ENCODE results near the gene HACL1. TPM values are rescaled to one million over a fixed set of nuclear protein-coding genes. Genes with fewer than 3 reads are reported as not detected.

Gene HACL1
- total RNA-seq = 10 to 100 TPM; 29.9 to 30.0 TPM

DNA sequence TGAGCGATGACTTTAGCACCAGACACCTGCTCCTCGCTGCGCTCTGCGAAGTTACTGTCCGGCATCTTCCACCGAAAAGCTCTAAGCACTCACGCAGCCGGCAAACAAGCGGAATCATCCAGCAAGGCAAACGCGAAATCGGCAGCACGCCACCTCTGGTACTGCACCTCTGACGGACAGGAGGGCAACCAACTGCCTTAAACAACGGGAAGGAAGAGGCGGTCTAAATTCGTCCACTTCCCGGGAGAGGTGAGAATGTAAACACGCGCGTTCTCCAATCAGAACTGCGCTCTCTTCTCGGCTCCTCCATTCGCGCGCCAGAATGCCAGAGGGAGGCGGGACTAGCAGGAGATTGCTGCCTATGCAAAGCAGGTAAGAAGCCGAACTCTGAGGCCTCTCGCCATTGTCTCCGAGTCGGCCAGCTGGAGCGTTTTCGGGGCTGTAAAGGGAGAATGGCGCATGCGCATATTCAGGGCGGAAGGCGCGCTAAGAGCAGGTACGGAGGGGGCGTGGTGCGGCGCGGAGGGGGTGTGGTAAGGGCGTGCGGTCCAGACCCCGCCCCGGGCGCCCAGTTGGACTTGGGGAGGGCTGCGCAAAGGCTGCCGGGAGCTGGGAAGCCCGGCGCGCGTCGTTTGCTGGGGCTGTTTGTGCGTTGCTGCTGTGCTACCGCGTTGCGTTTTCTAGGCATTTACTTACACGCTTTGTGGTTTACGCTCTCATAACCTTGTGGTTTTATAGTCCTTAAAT lies at the start of gene HACL1, which contains the start of gene BTD:
HACL1 (minus strand) TSS at position 171 of the 747 bp plus-strand sequence; CDS start at position 65, 106 bp downstream.
BTD (plus strand) TSS at position 347 of the 747 bp plus-strand sequence. CDS start 33,695 bp downstream, outside the sequence.
- DNase-seq = peak; percentile 98
- H3K9me3 Mint-ChIP-seq = peaks cover 3% of the 10 kb centered on the region
- H3K4me1 Mint-ChIP-seq (ENCODE audit: low read depth) = peaks cover 43% of the 10 kb centered on the region
- H3K27ac Mint-ChIP-seq = peak within 1 kb of the TSS; percentile 94
- H3K27me3 Mint-ChIP-seq = no peaks in the 10 kb centered on the region
- POLR2A ChIA-PET = interaction anchor here (0.7 to 1.6 kb wide), 4 partner anchors 25 to 395 kb away, joined by 3 to 4 read pairs (median 3); partner anchors contain the start of gene CAPN7
- intact Hi-C loops (cut with micrococcal nuclease) = loop anchor here (1.0 to 2.0 kb wide), 7 partner anchors 29 to 664 kb away; partner anchors contain the start of genes CAPN7 and OXNAD1
- H3K4me3 Mint-ChIP-seq = peak within 1 kb of the TSS; percentile 99
- CTCF ChIA-PET = interaction anchor here (0.9 to 1.1 kb wide), 3 partner anchors 25 to 209 kb away, joined by 3 read pairs; no protein-coding TSS in a partner anchor
- peaks cover 18% of the 10 kb centered on the region for H3K36me3 Mint-ChIP-seq

DNA sequence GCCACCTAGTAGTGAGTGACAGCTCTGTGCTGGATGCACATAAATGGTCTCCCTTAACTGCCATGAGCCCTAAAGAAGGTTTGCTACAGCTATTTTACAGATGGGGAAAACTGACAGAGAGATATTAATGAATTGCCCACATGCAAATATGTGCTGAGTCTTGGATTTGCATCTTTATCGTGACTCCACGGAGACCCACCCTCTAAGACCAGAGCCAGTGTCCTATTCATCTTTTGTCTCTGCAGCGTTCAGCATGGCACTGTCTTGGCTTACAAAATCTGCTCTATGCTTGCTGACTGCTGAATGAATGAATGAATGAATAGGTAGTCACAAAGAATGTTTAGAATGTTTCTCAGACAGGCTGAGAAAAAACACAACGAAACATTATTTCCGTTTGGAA lies 48.5 kb upstream of the HACL1 start:
- Mint-ChIP-seq H3K27ac (no peak overlapping the region), H3K27me3 (peaks cover 3% of the 10 kb centered on the region), H3K36me3 (peaks cover 2% of the 10 kb centered on the region), H3K4me3 (no peak overlapping the region), H3K4me1 (ENCODE audit: low read depth) (peaks cover 37% of the 10 kb centered on the region), H3K9me3 (peaks cover 1% of the 10 kb centered on the region)
- no peak for DNase-seq
- intact Hi-C loops (cut with micrococcal nuclease) = loop anchor here (2.0 kb wide), 1 partner anchor 17 kb away; no protein-coding TSS in a partner anchor
- POLR2A ChIA-PET = no interaction called here
- CTCF ChIA-PET = interaction anchor here (0.6 kb wide), 1 partner anchor 156 kb away, joined by 6 read pairs; no protein-coding TSS in a partner anchor

DNA sequence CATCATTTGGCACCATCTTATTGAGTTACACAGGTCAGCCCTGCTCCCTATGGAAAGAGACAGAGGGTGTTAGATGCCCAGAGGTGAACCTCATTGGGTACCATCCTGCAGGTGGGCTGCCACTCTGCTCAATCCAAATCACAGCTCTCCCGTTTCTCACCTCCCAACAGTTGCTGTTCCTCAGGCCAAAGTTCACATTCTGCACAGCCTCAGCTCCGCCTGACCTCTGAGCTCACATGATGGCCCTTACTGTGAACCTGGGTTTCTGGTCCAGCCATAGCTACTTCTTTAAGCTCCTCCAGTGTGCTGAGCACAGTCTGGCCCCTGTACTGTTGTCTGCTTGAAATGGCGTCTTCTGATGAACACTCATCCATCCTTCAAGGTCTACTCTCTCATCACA lies 48.0 kb upstream of the HACL1 start:
- ChIA-PET CTCF (interaction anchor here (0.6 kb wide), 1 partner anchor 157 kb away, joined by 6 read pairs; no protein-coding TSS in a partner anchor), POLR2A (no interaction called here)
- no peaks in the 10 kb centered on the region for H3K9me3 Mint-ChIP-seq
- H3K4me3 Mint-ChIP-seq = no peak overlapping the region
- DNase-seq = no peak
- no peak overlapping the region for H3K27ac Mint-ChIP-seq
- H3K36me3 Mint-ChIP-seq = peaks cover 2% of the 10 kb centered on the region
- intact Hi-C loops (cut with micrococcal nuclease) = loop anchor here (2.0 kb wide), 1 partner anchor 17 kb away; no protein-coding TSS in a partner anchor
- peaks cover 37% of the 10 kb centered on the region for H3K4me1 Mint-ChIP-seq (ENCODE audit: low read depth)
- peaks cover 3% of the 10 kb centered on the region for H3K27me3 Mint-ChIP-seq

DNA sequence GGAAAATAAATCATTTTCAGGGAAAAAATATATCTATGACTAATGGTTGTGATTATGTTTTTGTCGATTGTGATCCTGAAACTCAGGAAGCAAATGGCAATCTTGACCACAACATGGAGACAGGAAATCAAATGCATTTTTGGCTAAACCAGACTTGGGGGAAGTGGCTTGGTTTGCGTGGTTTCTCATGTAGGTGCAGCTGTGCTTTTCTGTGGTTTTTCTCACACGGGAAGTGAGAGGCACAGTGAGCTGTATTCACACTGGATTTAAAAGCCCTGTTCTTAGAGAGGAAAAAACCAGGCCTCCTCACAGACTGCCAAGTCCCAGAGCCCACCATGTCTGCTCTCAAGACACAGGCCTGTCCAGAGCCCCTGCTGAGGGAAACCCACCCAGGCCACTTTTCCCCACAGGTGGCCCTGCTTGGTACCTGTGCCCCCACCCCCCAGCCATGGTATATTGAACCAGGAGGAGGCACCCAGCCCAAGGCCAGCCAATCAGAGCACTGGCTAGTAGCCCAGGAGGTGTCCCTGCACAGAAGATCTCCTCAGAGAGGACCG lies 46.3 kb upstream of the HACL1 start:
- DNase-seq = peak; percentile 82
- H3K4me1 Mint-ChIP-seq (ENCODE audit: low read depth) = peaks cover 37% of the 10 kb centered on the region
- no peaks in the 10 kb centered on the region for H3K9me3 Mint-ChIP-seq
- H3K36me3 Mint-ChIP-seq = peaks cover 4% of the 10 kb centered on the region
- H3K27ac Mint-ChIP-seq = peak overlapping the region; percentile 69
- ChIA-PET POLR2A (interaction anchor here (1.4 kb wide), 1 partner anchor 12 kb away, joined by 5 read pairs; no protein-coding TSS in a partner anchor), CTCF (interaction anchor here (0.8 kb wide), 1 partner anchor 17 kb away, joined by 4 read pairs; no protein-coding TSS in a partner anchor)
- intact Hi-C loops (cut with micrococcal nuclease) = loop anchor here (1.0 to 2.0 kb wide), 5 partner anchors 11 to 99 kb away; partner anchors contain the start of genes BTD and HACL1
- H3K4me3 Mint-ChIP-seq = peak overlapping the region; percentile 17
- H3K27me3 Mint-ChIP-seq = peaks cover 3% of the 10 kb centered on the region

DNA sequence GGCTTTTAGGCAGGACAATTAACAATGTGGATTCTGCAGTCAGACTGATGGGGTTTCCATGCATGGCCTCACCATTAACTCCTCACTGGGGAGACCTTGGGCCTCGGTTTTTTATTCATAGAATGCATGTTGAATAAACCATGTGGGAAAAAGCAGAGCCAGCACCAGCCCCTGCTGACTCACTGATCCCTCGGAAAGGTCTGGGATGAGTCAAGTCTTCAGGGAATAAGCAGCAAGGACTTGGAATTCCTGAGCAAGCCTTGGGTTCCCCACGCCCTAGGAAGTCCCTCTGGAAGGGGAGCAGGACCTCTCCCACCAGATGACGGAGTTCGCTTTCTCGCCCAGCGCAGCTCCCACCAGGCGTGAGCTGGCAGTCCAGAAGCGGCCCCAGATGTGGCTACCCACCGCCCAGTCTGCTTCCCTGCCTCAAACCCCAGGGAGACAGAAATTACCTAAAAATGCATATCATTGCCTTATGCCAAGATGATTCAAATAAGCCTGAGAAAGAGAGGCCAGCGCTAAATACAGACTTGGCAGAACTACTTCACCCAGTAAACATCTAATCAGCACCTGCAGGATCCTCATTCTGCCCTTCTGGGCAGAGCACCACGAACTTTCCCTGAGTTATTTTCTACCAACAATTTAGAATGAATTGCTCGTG lies 45.6 kb upstream of the HACL1 start:
- intact Hi-C loops (cut with micrococcal nuclease) = loop anchor here (1.0 to 2.0 kb wide), 4 partner anchors 11 to 99 kb away; partner anchors contain the start of genes BTD and HACL1
- POLR2A ChIA-PET = interaction anchor here (1.4 kb wide), 1 partner anchor 11 kb away, joined by 5 read pairs; no protein-coding TSS in a partner anchor
- DNase-seq = no peak

DNA sequence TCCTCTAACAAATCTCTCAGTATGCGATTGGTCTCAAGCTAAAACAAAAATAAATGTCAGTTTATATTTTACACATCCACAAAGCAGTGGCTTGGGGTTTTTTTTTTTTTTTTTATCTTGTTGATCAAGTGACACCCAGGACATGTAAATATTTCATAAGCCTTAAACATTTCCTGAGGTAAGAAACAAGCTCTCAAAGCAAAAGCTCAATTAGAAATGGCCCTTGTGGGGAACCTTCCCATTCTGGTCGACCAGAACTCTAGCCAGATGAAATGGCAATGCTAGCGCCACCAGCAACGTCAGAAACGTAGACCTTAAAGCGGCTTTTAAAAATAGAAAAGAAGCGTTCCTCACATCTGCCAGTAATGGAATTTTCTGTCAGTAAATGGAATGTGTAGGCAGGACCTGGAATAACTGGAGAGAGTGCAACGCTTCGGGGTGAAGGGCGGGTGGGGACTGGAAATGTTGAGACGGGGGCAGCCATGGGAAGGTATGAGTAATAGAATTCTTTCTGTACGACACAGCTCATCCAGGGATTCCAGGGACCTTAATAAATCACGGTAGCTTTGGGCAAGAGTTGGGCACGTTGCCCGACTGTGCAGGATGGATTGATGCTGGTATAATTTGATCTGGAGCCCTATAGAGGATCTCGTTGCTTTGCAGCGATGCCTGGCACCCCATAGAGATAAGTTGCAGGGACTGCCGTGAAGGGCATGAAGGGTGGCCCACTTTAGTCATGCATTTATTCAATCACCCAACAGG lies 44.6 kb upstream of the HACL1 start:
- no peaks in the 10 kb centered on the region for H3K9me3 Mint-ChIP-seq
- ChIA-PET POLR2A (no interaction called here), CTCF (no interaction called here)
- no peaks in the 10 kb centered on the region for H3K27me3 Mint-ChIP-seq
- no peak for DNase-seq
- H3K27ac Mint-ChIP-seq = no peak overlapping the region
- peaks cover 4% of the 10 kb centered on the region for H3K36me3 Mint-ChIP-seq
- H3K4me3 Mint-ChIP-seq = no peak overlapping the region
- peaks cover 37% of the 10 kb centered on the region for H3K4me1 Mint-ChIP-seq (ENCODE audit: low read depth)
- intact Hi-C loops (cut with micrococcal nuclease) = loop anchor here (2.0 kb wide), 1 partner anchor 15 kb away; no protein-coding TSS in a partner anchor

More for the DNA sequence above, 45.6 kb upstream of the HACL1 start:
- H3K36me3 Mint-ChIP-seq = peaks cover 4% of the 10 kb centered on the region
- CTCF ChIA-PET = interaction anchor here (0.8 kb wide), 1 partner anchor 16 kb away, joined by 4 read pairs; no protein-coding TSS in a partner anchor
- H3K4me3 Mint-ChIP-seq = no peak overlapping the region
- peaks cover 3% of the 10 kb centered on the region for H3K27me3 Mint-ChIP-seq
- H3K9me3 Mint-ChIP-seq = no peaks in the 10 kb centered on the region
- peaks cover 37% of the 10 kb centered on the region for H3K4me1 Mint-ChIP-seq (ENCODE audit: low read depth)
- H3K27ac Mint-ChIP-seq = peak overlapping the region; percentile 69

DNA sequence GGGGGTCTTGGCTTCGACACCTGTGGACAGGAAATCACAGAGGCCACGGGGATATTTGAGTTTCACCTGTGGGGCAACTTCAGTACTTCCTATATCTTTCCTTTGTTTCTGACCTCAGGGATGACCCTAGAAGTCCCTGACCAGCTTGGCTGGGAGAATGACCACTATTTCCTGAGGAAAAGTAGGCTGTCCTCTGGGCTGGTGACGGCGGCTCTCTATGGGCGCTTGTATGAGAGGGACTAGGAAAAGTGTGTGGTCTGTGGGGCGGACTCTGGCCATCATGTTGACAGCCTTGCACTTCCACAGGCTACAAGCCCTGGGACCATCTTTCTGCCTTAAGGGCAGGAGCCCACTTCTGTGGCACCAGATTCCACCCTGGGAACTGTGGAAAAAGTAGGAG lies 43.9 kb upstream of the HACL1 start:
- DNase-seq = no peak
- ChIA-PET CTCF (no interaction called here), POLR2A (no interaction called here)
- intact Hi-C loops (cut with micrococcal nuclease) = no loop called here
- H3K4me1 Mint-ChIP-seq (ENCODE audit: low read depth) = peaks cover 37% of the 10 kb centered on the region
- no peaks in the 10 kb centered on the region for H3K27me3 Mint-ChIP-seq
- peaks cover 4% of the 10 kb centered on the region for H3K36me3 Mint-ChIP-seq
- H3K27ac Mint-ChIP-seq = no peak overlapping the region
- no peak overlapping the region for H3K4me3 Mint-ChIP-seq
- H3K9me3 Mint-ChIP-seq = no peaks in the 10 kb centered on the region

DNA sequence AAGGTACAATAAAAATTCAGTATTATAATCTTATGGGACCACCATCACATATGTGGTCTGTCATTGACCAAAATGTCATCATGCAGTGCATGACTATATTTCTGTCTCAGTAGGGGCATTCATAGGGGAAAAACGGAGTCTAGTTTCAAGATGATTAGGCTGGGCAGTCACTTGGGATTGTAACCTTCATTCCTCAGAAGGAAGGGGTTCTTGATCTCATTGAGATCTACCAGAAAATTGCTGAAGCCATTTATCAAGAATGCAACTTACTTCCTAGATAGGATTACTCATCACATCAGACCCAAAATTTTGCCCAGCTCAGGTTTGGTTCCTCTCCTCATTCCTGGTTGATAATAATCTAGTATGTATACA lies 37.5 kb upstream of the HACL1 start:
- intact Hi-C loops (cut with micrococcal nuclease) = no loop called here
- ChIA-PET POLR2A (no interaction called here), CTCF (no interaction called here)
- Mint-ChIP-seq H3K27ac (no peak overlapping the region), H3K4me3 (no peak overlapping the region), H3K27me3 (no peaks in the 10 kb centered on the region), H3K9me3 (no peaks in the 10 kb centered on the region), H3K4me1 (ENCODE audit: low read depth) (peaks cover 43% of the 10 kb centered on the region), H3K36me3 (peaks cover 2% of the 10 kb centered on the region)
- no peak for DNase-seq

DNA sequence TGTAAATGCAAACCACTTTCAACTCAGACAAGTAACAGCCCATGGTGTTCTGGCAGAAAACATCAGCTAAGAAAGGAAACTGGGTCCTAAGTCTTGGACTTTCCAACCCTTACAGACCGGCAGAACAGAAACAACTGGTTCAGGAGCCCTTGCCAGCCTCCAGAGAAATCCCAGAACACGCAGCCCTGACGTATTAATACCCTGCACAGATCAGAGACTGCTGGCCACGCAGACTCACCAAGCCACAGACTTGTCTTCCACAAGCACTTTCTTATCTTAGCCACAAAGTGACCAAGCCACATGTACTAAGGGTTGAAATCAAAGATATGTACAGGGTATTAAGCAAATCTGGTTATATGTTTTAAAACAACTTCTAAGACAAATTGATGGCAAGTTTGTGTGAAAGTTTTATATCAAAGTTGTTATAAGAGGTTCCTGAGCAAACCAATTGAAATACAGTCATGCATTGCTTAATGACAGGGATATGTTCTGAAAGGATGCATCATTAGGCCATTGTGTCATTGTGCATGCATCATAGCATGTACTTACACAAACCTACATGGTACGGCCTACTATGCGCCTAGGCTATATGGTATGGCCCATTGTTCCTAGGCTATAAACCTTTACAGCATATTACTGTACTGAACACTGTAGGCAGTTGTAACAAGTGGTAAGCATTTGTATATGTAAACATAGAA lies 37.0 kb upstream of the HACL1 start:
- no peak for DNase-seq
- Mint-ChIP-seq H3K27ac (peak overlapping the region; percentile 30), H3K4me1 (ENCODE audit: low read depth) (peaks cover 47% of the 10 kb centered on the region), H3K27me3 (no peaks in the 10 kb centered on the region), H3K4me3 (no peak overlapping the region), H3K36me3 (peaks cover 2% of the 10 kb centered on the region), H3K9me3 (no peaks in the 10 kb centered on the region)
- ChIA-PET POLR2A (interaction anchor here (2.1 kb wide), 1 partner anchor 158 kb away, joined by 4 read pairs; no protein-coding TSS in a partner anchor), CTCF (no interaction called here)
- intact Hi-C loops (cut with micrococcal nuclease) = no loop called here

DNA sequence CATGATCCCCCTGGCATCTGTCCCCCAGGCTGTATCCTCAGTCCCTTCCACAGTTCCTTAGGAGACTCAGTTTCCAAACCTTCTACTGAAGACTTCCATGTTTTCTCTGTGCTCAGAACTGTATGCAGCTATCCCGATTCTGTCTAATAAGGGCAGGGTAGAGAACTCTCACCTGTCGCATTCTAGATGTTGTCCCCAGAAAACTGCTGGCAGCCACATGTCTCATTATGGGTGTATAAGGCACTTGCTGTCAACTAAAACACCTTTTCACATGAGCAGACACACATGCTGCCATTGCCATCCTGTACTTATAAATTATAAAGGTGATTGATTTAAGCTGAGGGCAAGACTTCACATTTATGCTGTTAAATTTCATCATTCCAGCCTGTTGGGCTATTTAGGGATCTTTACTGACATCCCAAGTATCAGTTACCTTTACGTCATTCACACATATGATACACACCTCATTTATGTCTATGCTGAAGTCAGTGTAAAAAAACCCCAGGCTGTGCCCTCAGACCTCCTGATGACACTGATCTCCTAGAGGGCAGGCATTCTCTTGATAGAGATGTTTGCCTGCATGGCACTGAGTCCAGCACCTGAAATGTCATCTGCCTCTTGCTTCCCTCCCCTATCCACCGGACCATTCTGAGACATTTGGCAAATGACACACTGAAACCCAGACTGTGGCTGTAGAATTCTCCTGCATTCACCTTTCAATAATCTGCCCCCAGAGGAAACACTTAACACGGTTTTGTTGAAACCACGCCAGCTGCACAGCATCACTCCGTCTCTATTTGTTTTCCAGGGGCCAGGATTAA lies 36.0 kb upstream of the HACL1 start:
- H3K4me3 Mint-ChIP-seq = no peak overlapping the region
- peaks cover 48% of the 10 kb centered on the region for H3K4me1 Mint-ChIP-seq (ENCODE audit: low read depth)
- CTCF ChIA-PET = no interaction called here
- DNase-seq = peak; percentile 38
- POLR2A ChIA-PET = interaction anchor here (1.0 to 2.1 kb wide), 2 partner anchors 13 to 159 kb away, joined by 4 to 5 read pairs; no protein-coding TSS in a partner anchor
- intact Hi-C loops (cut with micrococcal nuclease) = no loop called here
- peak overlapping the region; percentile 59 for H3K27ac Mint-ChIP-seq
- H3K36me3 Mint-ChIP-seq = no peaks in the 10 kb centered on the region
- H3K27me3 Mint-ChIP-seq = no peaks in the 10 kb centered on the region
- H3K9me3 Mint-ChIP-seq = no peaks in the 10 kb centered on the region

Data from activated CD4-positive, alpha-beta memory T cell treated with anti-CD3 and anti-CD28 coated beads for 36 hours (primary cell).